ENCODE measurements around the gene CHEK1. TPM values are rescaled to one million over a fixed set of nuclear protein-coding genes. Genes with fewer than 3 reads are reported as not detected.

CHEK1 gene
- total RNA-seq, 2 donors from 2014 or later: 15.6 to 44.6 TPM

- no peaks in the 10 kb centered on the region for H3K4me1 ChIP-seq
- no peaks in the 10 kb centered on the region for H3K9me3 ChIP-seq
- intact Hi-C loops (cut with DNase I): no loop called here
- H3K27me3 ChIP-seq: no peaks in the 10 kb centered on the region
- TF ChIP-seq, protein P1, sequence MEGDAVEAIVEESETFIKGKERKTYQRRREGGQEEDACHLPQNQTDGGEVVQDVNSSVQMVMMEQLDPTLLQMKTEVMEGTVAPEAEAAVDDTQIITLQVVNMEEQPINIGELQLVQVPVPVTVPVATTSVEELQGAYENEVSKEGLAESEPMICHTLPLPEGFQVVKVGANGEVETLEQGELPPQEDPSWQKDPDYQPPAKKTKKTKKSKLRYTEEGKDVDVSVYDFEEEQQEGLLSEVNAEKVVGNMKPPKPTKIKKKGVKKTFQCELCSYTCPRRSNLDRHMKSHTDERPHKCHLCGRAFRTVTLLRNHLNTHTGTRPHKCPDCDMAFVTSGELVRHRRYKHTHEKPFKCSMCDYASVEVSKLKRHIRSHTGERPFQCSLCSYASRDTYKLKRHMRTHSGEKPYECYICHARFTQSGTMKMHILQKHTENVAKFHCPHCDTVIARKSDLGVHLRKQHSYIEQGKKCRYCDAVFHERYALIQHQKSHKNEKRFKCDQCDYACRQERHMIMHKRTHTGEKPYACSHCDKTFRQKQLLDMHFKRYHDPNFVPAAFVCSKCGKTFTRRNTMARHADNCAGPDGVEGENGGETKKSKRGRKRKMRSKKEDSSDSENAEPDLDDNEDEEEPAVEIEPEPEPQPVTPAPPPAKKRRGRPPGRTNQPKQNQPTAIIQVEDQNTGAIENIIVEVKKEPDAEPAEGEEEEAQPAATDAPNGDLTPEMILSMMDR (IDR thresholded peaks at IDR 0.05): no peak
- H3K27ac ChIP-seq: no peak overlapping the region
- H3K4me3 ChIP-seq: no peak overlapping the region
- no peak overlapping the region for H3K9ac ChIP-seq (ENCODE audit: low read depth in 2 of 2, low read length in 2 of 2)
- no peak for DNase-seq
- no peaks in the 10 kb centered on the region for H3K36me3 ChIP-seq
Measured at GRCh38 chr11:125720781-125721180, 95.8 kb downstream of the CHEK1 start.

DNA sequence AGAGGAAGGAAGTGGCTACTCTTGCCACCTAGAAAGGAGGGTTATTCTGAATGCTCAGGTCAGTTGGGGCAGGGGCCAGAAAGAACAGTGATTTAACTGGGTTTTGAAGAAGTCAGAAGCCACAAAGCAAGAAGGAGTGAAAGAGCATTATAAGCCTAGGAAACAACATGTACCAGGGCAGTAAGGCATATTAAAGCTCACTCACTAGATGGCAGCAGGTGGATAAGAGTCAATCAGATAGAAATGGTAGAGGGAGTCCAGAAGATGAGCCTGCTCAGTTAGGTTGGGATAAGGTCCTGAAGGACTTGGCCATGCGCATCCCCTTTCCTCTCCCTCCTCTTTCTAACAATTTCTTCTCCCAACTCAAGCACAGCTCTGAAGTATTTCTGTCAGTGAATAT is 99.2 kb downstream of the CHEK1 start:
- intact Hi-C loops (cut with DNase I): no loop called here
- Histone ChIP-seq H3K4me1 (no peaks in the 10 kb centered on the region), H3K27ac (no peak overlapping the region), H3K9ac (ENCODE audit: low read depth in 2 of 2, low read length in 2 of 2) (no peak overlapping the region), H3K4me3 (no peak overlapping the region), H3K9me3 (no peaks in the 10 kb centered on the region), H3K27me3 (no peaks in the 10 kb centered on the region), H3K36me3 (no peaks in the 10 kb centered on the region)
- TF ChIP-seq, protein P1 (IDR thresholded peaks at IDR 0.05): no peak
- DNase-seq: no peak

Other genes starting within 250 kb of the CHEK1 start
- gene FEZ1, start 128.9 kb upstream of the CHEK1 start, total RNA-seq: 1 to 10 TPM; 2.7 to 7.4 TPM
- 100 to 1,000 TPM in 1 of 2 donors, 10 to 100 TPM in 1; 82.3 to 127 TPM for gene EI24, start 55.7 kb upstream of the CHEK1 start, total RNA-seq
- gene STT3A, start 32.3 kb upstream of the CHEK1 start, total RNA-seq: 100 to 1,000 TPM; 130 to 183 TPM
- not detected for gene ACRV1, start 55.7 kb downstream of the CHEK1 start, total RNA-seq
- not detected for gene PATE1, start 121.1 kb downstream of the CHEK1 start, total RNA-seq
- gene PATE2, start 153.7 kb downstream of the CHEK1 start, total RNA-seq: not detected
- not detected for gene PATE3, start 163.0 kb downstream of the CHEK1 start, total RNA-seq
- not detected for gene PATE4, start 208.2 kb downstream of the CHEK1 start, total RNA-seq

Measured in colonic mucosa (tissue), 4 donors.